Esophagus muscularis mucosa (tissue), 4 donors: ENCODE measurements around the gene CMBL. TPM values are rescaled to one million over a fixed set of nuclear protein-coding genes. Genes with fewer than 3 reads are reported as not detected.

Experiments used
- DNase-seq: peaks from one replicate; pipeline ENCODE4 v3.0.0-alpha.2; 2017; ENCODE audit errors: extremely low spot score
- H3K27ac ChIP-seq, 4 donors: fragments of 200-600 bp; sonication (generic); replicated peaks in 1 of 4; 1 replicate in 3 of 4; 2 replicates in 1 of 4; pipeline ENCODE4 v1.5.1; 2016 to 2019; ENCODE audit warnings: mild to moderate bottlenecking in 1 of 4
- H3K27me3 ChIP-seq, 4 donors: fragments of 200-600 bp; sonication (generic); one replicate each; pipeline versions ENCODE4 v1.5.1 to v1.6.0; 2016 to 2019
- H3K36me3 ChIP-seq, 4 donors: fragments of 200-600 bp; sonication (generic); one replicate each; pipeline ENCODE4 v1.5.1; 2016 to 2019
- H3K4me1 ChIP-seq, 4 donors: fragments of 200-600 bp; sonication (generic); one replicate each; pipeline ENCODE4 v1.5.1; 2016 to 2019
- H3K4me3 ChIP-seq, 4 donors: fragments of 200-600 bp; sonication (generic); 1 replicate in 2 of 4; 2 replicates in 2 of 4; pipeline ENCODE4 v1.5.1; 2016 to 2019; ENCODE audit warnings: mild to moderate bottlenecking in 4 of 4, moderate library complexity in 1 of 4
- H3K9me3 ChIP-seq, 4 donors: fragments of 200-600 bp; sonication (generic); 1 replicate in 3 of 4; 2 replicates in 1 of 4; pipeline ENCODE4 v1.5.1; 2016 to 2019
- EP300 ChIP-seq: sonication (generic); formaldehyde crosslinking; IDR thresholded peaks from one replicate; pipeline ENCODE4 v1.6.1; 2017; ENCODE audit warnings: antibody characterized with exemption
- POLR2A ChIP-seq: fragments of 450-650 bp; IDR thresholded peaks from one replicate; pipeline ENCODE4 v1.6.1; 2017; ENCODE audit warnings: antibody characterized with exemption, moderate library complexity, mild to moderate bottlenecking, low read depth
- POLR2AphosphoS5 ChIP-seq, 2 donors: sonication (generic); formaldehyde crosslinking; IDR thresholded peaks; one replicate each; pipeline ENCODE4 v1.6.1; 2017; ENCODE audit warnings: antibody characterized with exemption in 2 of 2
- WGBS: methylation state at CpG from one replicate; pipeline ENCODE4 v1.1.5; 2018; 5-methylcytosine and 5-hydroxymethylcytosine counted together
- intact Hi-C: fragments of 100-400 bp; cut with DNase I; formaldehyde crosslinking; loops from one replicate; pipeline ENCODE4 v1.15.1; 2023
- total RNA-seq, 4 donors: library from RNA; depleted of rRNA; stranded (reverse); fragments of >200 nt; gene quantifications; one replicate each; pipeline versions ENCODE4 v1.1.0 to v1.2.1, GENCODE V29; 2016
- TF ChIP-seq, protein P1 (sequence below), 3 experiments: fragments of 200-600 bp in 2 of 3; fragments of 450-650 bp in 1 of 3; sonication (generic) in 2 of 3; IDR thresholded peaks; one replicate each; pipeline ENCODE4 v1.5.1; 2017 to 2019; ENCODE audit warnings: antibody characterized with exemption in 3 of 3, mild to moderate bottlenecking in 2 of 3, moderate library complexity in 1 of 3

The CMBL gene
- total RNA-seq, 4 donors from 2014 or later, result 3.8 to 7.8 (median 5.1) TPM

DNA sequence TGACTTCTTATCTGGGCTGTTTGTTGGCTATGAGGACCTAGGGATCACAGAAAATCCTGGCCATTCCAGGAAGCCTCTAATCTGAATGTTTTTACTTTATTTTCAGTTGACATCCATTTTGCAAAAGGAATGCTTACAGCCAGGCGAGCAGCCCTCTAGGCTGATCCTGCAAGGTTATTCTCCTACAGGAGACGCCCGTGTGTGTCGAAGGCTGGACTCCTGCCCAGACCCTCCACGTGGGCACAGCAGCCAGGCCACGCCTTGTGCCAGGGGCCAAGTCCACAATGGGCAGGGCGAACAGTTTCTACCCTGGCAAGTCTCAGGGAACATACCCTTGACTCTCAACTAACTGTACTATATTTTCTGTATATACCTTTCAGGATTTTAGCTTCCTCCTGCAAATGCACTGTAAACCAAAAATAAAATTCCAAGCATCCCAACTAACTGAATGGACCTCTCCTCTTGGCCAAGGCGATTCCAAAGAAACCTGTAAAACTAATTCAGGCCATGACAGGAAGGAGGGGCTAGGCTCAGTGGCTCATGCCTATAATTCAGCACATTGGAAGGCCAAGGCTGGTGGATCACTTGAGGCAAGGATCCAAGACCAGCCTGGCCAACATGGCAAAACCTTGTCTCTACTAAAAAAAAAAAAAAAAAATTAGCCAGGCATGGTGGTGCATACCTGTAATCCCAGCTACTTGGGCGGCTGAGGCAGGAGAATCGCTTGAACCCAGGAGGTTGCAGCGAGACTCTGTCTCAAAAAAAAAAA is 5.7 kb downstream of the CMBL start:
- no peak for DNase-seq
- TF ChIP-seq POLR2AphosphoS5 (IDR thresholded peaks at IDR 0.05) (peak in 1 of 2 donors; percentile 35), POLR2A (no peak), EP300 (no peak)
- TF ChIP-seq, protein P1, sequence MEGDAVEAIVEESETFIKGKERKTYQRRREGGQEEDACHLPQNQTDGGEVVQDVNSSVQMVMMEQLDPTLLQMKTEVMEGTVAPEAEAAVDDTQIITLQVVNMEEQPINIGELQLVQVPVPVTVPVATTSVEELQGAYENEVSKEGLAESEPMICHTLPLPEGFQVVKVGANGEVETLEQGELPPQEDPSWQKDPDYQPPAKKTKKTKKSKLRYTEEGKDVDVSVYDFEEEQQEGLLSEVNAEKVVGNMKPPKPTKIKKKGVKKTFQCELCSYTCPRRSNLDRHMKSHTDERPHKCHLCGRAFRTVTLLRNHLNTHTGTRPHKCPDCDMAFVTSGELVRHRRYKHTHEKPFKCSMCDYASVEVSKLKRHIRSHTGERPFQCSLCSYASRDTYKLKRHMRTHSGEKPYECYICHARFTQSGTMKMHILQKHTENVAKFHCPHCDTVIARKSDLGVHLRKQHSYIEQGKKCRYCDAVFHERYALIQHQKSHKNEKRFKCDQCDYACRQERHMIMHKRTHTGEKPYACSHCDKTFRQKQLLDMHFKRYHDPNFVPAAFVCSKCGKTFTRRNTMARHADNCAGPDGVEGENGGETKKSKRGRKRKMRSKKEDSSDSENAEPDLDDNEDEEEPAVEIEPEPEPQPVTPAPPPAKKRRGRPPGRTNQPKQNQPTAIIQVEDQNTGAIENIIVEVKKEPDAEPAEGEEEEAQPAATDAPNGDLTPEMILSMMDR (IDR thresholded peaks at IDR 0.05), result no peak
- H3K9me3 ChIP-seq, result no peaks in the 10 kb centered on the region
- no peak overlapping the region for H3K4me3 ChIP-seq
- peak overlapping the region in 2 of 4 donors; percentile 29 to 36 for H3K27ac ChIP-seq
- no peaks in the 10 kb centered on the region for H3K27me3 ChIP-seq
- intact Hi-C loops, result no loop called here
- H3K4me1 ChIP-seq, result peaks cover 11 to 22% (median 21%) of the 10 kb centered on the region in 4 donors
- H3K36me3 ChIP-seq, result no peaks in the 10 kb centered on the region
- 61% methylated on average over 11 of the region's 11 CpGs for WGBS

DNA sequence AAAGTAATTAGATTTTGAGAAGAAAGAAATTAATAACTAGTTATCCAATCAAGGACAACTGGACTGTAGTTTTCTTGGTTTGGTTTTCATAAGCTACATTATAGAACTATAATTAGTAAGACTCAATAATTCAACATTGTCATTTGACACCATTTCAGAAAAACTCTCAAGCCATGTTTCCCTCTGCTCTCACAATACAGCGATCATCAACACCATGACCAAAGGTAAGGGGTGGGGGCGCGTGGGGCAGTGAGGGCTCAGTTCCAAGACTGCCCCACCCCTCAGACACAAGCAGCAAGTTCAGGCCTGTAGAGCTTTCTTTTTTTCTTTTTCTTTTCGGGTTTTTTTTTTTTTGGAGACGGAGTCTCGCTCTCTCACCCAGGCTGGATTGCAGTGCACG is 6.4 kb downstream of the CMBL start:
- WGBS, result 85% methylated on average over 7 of the region's 7 CpGs
- Histone ChIP-seq H3K9me3 (no peaks in the 10 kb centered on the region), H3K36me3 (no peaks in the 10 kb centered on the region), H3K4me3 (no peak overlapping the region), H3K27me3 (no peaks in the 10 kb centered on the region), H3K27ac (no peak overlapping the region), H3K4me1 (peaks cover 6 to 14% (median 13%) of the 10 kb centered on the region in 4 donors)
- intact Hi-C loops, result no loop called here
- TF ChIP-seq EP300, result no peak
- TF ChIP-seq, protein P1 (IDR thresholded peaks at IDR 0.05), result no peak
- no peak for TF ChIP-seq POLR2A
- TF ChIP-seq POLR2AphosphoS5 (IDR thresholded peaks at IDR 0.05), result no peak
- no peak for DNase-seq

DNA sequence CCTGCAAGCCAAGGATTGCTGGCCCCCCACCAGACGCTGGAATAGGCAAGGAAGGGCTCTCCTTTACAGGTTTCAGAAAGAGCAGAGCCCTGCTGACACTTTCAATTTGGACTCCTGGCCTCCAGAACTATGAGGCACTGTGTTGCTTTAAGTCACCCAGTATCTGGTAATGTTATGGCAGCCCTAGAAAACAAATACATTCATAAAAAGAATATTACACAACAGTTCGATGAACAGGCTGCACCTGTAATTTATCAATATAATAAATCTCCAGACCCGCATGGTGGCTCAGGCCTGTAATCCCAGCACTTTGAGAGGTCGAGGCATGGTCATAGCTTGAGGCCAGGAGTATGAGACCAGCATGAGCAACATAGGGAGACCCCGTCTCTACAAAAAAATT is 7.5 kb downstream of the CMBL start:
- Histone ChIP-seq H3K9me3 (no peaks in the 10 kb centered on the region), H3K27ac (no peak overlapping the region), H3K4me3 (no peak overlapping the region), H3K4me1 (peaks cover 6 to 11% (median 7%) of the 10 kb centered on the region in 4 donors), H3K36me3 (no peaks in the 10 kb centered on the region), H3K27me3 (no peaks in the 10 kb centered on the region)
- WGBS, result 92% methylated on average over 5 of the region's 5 CpGs
- no peak for TF ChIP-seq EP300
- TF ChIP-seq, protein P1 (IDR thresholded peaks at IDR 0.05), result no peak
- TF ChIP-seq POLR2AphosphoS5 (IDR thresholded peaks at IDR 0.05), result no peak
- no peak for TF ChIP-seq POLR2A
- intact Hi-C loops, result no loop called here
- no peak for DNase-seq

DNA sequence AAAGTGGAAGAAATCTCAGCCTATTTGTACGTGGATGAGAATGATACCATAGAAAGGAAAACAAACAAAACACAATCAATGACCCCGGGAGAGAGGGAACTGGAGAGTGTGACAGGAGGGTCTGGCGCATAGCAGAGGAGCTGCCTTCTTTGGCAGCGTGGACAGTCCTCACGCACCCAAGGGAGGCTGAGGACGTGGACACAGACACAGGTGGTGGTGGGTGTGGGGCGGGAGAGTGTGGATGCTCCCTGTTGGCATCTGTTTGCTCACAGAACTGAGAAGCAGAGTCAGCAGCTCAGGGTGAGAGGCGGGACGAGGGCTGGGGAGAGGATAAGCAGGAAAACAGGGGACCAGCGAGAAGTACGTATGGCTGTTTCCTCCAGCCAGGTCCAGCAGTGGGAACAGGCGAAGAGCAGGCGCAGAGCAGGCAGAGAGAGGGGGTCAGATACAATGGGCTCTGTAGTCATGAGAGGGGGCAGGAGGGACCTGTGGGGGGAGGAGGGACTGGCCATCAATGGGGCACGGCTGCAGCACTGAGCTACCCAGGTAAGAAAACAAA is 10.0 kb downstream of the CMBL start:
- DNase-seq, result no peak
- no peaks in the 10 kb centered on the region for H3K36me3 ChIP-seq
- H3K27ac ChIP-seq, result no peak overlapping the region
- H3K4me1 ChIP-seq, result peaks cover 6 to 11% (median 7%) of the 10 kb centered on the region in 4 donors
- 82% methylated on average over 14 of the region's 14 CpGs for WGBS
- no peaks in the 10 kb centered on the region for H3K9me3 ChIP-seq
- intact Hi-C loops, result no loop called here
- TF ChIP-seq, protein P1 (IDR thresholded peaks at IDR 0.05), result no peak
- TF ChIP-seq EP300 (no peak), POLR2AphosphoS5 (IDR thresholded peaks at IDR 0.05) (no peak), POLR2A (no peak)
- no peaks in the 10 kb centered on the region for H3K27me3 ChIP-seq
- no peak overlapping the region for H3K4me3 ChIP-seq
